GM12878 (cell line): Measurements from ENCODE around the gene RETN. TPM values are rescaled to one million over a fixed set of nuclear protein-coding genes. Genes with fewer than 3 reads are reported as not detected.

Experiments used
- BMI1 ChIP-seq: fragments of 450-650 bp; IDR thresholded peaks from 2 replicates; pipeline ENCODE4 v1.6.1; 2016; ENCODE audit warnings: mild to moderate bottlenecking, moderate library complexity, borderline replicate concordance
- EGR1 ChIP-seq, 2 experiments: IDR thresholded peaks; 1 replicate in 1 of 2; 2 replicates in 1 of 2; pipeline ENCODE4 v1.6.1; 2011 to 2012; ENCODE audit warnings: low read depth in 2 of 2, low read length in 2 of 2, borderline replicate concordance in 1 of 2, mild to moderate bottlenecking in 1 of 2, moderate library complexity in 1 of 2
- MTA2 ChIP-seq: fragments of 450-650 bp; IDR thresholded peaks from 2 replicates; pipeline ENCODE4 v1.6.1; 2016; ENCODE audit warnings: low read depth, mild to moderate bottlenecking, moderate library complexity
- RBBP5 ChIP-seq: fragments of 200-600 bp; sonication (generic); conservative IDR thresholded peaks from 2 replicates; pipeline ENCODE4 v1.6.1; 2016
- SIX5 ChIP-seq: IDR thresholded peaks from 2 replicates; pipeline ENCODE4 v1.6.1; 2011; ENCODE audit warnings: mild to moderate bottlenecking, low read depth, low read length, moderate library complexity; ENCODE audit not compliant: severe bottlenecking
- SP1 ChIP-seq: IDR thresholded peaks from one replicate; pipeline ENCODE4 v1.6.1; 2011; ENCODE audit warnings: low read depth, low read length
- WRNIP1 ChIP-seq: IDR thresholded peaks from 2 replicates; pipeline ENCODE4 v1.6.1; 2011; ENCODE audit warnings: low read depth, low read length, improper control_type of control experiment, borderline replicate concordance
- YY1 ChIP-seq: IDR thresholded peaks from 2 replicates; pipeline ENCODE4 v1.6.1; 2011; ENCODE audit warnings: low read depth, mild to moderate bottlenecking, low read length
- ZNF384 ChIP-seq: IDR thresholded peaks from 2 replicates; pipeline ENCODE4 v1.6.1; 2012; ENCODE audit warnings: low read depth, mild to moderate bottlenecking, low read length, improper control_type of control experiment, borderline replicate concordance
- polyA plus RNA-seq, 11 experiments: library from polyadenylated mRNA; depleted of rRNA in 4 of 11; unstranded in 6 of 11; stranded (reverse) in 5 of 11; fragments of >200 nt; fragmentation: Nextera tagmentation in 4 of 11; fragmentation: Illumina TruSeq in 1 of 11; extraction: Ambion mirVana in 4 of 11; extraction: Trizol in 1 of 11; gene quantifications; 1 replicate in 1 of 11; 2 replicates in 10 of 11; pipeline versions ENCODE4 v1.2.1 to v1.2.3, GENCODE V29; 2011 to 2016; ENCODE audit warnings: inconsistent platforms in 2 of 11, missing spikeins in 2 of 11, low read depth in 1 of 11
- total RNA-seq, 4 experiments: library from RNA; depleted of rRNA in 3 of 4; stranded (reverse); fragments of >200 nt in 3 of 4; fragmentation: Illumina TruSeq in 1 of 4; extraction: Trizol in 1 of 4; gene quantifications; 2 replicates each; pipeline versions ENCODE4 v1.2.1 to v1.2.3, GENCODE V29; 2013 to 2021
- TF ChIP-seq, protein P1 (sequence below): fragments of 450-650 bp; IDR thresholded peaks from 2 replicates; pipeline ENCODE4 v1.6.1; 2018; ENCODE audit warnings: mild to moderate bottlenecking, low read depth, moderate library complexity; ENCODE audit not compliant: partially characterized antibody
- TF ChIP-seq, protein P2 (sequence below): IDR thresholded peaks from 2 replicates; pipeline ENCODE4 v1.6.1; 2012; ENCODE audit warnings: improper control_type of control experiment, low read depth, low read length; ENCODE audit not compliant: insufficient replicate concordance
- TF ChIP-seq, protein P3 (sequence below): IDR thresholded peaks from 2 replicates; pipeline ENCODE4 v1.6.1; 2012; ENCODE audit warnings: low read depth, low read length, improper control_type of control experiment
- TF ChIP-seq, protein P4 (sequence below): fragments of 450-650 bp; IDR thresholded peaks from 2 replicates; pipeline ENCODE4 v1.6.1; 2016; ENCODE audit warnings: mild to moderate bottlenecking, moderate library complexity, borderline replicate concordance

RETN gene
- total and polyA plus RNA-seq, 10 of the 15 experiments (the other 5 are each of a cell fraction or from before 2014, with no cell fraction given): 0.26 TPM; not detected in 9

DNA sequence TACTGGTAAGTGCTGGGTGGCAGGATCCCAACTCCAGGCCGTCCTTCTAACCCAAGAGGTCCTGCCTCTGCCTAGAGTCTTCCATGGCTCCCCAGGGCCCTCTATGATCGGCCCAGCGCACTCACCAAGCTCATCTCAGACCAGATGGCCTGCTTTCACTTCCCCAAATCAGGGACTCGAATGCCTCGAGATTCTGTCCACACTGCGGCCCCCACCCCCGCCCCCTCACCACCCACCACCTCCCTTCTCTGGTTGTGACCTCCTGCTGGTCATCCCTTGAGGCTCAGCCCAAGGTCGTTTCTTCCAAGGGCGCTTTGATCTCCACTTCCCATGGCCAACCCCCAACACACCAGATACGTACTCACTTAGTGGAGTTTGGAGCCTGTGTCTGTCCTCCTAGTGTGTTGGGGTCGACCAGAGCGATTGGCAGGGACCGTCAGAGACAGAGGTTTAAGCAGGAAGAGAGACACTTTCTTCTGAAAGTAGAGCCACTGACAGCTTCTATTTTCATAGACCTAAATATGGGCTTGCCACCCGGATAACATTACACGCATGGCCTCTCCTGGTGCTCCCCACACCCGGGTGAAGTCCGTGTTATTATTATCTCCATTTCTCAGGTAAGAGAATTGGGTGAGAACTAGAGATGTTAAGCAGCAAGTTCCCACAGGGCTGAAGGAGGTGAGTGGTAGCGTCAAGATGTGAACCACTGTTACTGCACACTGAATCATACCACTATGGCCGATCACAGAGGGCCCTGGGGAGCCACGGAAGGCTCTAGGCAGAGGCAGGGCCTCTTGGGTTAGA is 33.0 kb downstream of the RETN start, which contains the start of gene FCER2 (continued):
- TF ChIP-seq, protein P1, sequence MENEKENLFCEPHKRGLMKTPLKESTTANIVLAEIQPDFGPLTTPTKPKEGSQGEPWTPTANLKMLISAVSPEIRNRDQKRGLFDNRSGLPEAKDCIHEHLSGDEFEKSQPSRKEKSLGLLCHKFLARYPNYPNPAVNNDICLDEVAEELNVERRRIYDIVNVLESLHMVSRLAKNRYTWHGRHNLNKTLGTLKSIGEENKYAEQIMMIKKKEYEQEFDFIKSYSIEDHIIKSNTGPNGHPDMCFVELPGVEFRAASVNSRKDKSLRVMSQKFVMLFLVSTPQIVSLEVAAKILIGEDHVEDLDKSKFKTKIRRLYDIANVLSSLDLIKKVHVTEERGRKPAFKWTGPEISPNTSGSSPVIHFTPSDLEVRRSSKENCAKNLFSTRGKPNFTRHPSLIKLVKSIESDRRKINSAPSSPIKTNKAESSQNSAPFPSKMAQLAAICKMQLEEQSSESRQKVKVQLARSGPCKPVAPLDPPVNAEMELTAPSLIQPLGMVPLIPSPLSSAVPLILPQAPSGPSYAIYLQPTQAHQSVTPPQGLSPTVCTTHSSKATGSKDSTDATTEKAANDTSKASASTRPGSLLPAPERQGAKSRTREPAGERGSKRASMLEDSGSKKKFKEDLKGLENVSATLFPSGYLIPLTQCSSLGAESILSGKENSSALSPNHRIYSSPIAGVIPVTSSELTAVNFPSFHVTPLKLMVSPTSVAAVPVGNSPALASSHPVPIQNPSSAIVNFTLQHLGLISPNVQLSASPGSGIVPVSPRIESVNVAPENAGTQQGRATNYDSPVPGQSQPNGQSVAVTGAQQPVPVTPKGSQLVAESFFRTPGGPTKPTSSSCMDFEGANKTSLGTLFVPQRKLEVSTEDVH: no peak
- TF ChIP-seq ZNF384 (no peak), RBBP5 (no peak), EGR1 (IDR thresholded peaks at IDR 0.05; ENCODE audit: borderline replicate concordance in 1 of 2, low read depth in 2 of 2, low read length in 2 of 2) (peak in 1 of 2 experiments; percentile 94; a peak in 2 of 3 replicates), SP1 (peak; percentile 8), BMI1 (no peak), SIX5 (no peak), YY1 (peak; percentile 93), MTA2 (peak; percentile 65), WRNIP1 (no peak)
- TF ChIP-seq, protein P2, sequence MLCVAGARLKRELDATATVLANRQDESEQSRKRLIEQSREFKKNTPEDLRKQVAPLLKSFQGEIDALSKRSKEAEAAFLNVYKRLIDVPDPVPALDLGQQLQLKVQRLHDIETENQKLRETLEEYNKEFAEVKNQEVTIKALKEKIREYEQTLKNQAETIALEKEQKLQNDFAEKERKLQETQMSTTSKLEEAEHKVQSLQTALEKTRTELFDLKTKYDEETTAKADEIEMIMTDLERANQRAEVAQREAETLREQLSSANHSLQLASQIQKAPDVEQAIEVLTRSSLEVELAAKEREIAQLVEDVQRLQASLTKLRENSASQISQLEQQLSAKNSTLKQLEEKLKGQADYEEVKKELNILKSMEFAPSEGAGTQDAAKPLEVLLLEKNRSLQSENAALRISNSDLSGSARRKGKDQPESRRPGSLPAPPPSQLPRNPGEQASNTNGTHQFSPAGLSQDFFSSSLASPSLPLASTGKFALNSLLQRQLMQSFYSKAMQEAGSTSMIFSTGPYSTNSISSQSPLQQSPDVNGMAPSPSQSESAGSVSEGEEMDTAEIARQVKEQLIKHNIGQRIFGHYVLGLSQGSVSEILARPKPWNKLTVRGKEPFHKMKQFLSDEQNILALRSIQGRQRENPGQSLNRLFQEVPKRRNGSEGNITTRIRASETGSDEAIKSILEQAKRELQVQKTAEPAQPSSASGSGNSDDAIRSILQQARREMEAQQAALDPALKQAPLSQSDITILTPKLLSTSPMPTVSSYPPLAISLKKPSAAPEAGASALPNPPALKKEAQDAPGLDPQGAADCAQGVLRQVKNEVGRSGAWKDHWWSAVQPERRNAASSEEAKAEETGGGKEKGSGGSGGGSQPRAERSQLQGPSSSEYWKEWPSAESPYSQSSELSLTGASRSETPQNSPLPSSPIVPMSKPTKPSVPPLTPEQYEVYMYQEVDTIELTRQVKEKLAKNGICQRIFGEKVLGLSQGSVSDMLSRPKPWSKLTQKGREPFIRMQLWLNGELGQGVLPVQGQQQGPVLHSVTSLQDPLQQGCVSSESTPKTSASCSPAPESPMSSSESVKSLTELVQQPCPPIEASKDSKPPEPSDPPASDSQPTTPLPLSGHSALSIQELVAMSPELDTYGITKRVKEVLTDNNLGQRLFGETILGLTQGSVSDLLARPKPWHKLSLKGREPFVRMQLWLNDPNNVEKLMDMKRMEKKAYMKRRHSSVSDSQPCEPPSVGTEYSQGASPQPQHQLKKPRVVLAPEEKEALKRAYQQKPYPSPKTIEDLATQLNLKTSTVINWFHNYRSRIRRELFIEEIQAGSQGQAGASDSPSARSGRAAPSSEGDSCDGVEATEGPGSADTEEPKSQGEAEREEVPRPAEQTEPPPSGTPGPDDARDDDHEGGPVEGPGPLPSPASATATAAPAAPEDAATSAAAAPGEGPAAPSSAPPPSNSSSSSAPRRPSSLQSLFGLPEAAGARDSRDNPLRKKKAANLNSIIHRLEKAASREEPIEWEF: peak; percentile 97
- TF ChIP-seq, protein P3, sequence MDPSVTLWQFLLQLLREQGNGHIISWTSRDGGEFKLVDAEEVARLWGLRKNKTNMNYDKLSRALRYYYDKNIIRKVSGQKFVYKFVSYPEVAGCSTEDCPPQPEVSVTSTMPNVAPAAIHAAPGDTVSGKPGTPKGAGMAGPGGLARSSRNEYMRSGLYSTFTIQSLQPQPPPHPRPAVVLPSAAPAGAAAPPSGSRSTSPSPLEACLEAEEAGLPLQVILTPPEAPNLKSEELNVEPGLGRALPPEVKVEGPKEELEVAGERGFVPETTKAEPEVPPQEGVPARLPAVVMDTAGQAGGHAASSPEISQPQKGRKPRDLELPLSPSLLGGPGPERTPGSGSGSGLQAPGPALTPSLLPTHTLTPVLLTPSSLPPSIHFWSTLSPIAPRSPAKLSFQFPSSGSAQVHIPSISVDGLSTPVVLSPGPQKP: peak; percentile 92
- TF ChIP-seq, protein P4, sequence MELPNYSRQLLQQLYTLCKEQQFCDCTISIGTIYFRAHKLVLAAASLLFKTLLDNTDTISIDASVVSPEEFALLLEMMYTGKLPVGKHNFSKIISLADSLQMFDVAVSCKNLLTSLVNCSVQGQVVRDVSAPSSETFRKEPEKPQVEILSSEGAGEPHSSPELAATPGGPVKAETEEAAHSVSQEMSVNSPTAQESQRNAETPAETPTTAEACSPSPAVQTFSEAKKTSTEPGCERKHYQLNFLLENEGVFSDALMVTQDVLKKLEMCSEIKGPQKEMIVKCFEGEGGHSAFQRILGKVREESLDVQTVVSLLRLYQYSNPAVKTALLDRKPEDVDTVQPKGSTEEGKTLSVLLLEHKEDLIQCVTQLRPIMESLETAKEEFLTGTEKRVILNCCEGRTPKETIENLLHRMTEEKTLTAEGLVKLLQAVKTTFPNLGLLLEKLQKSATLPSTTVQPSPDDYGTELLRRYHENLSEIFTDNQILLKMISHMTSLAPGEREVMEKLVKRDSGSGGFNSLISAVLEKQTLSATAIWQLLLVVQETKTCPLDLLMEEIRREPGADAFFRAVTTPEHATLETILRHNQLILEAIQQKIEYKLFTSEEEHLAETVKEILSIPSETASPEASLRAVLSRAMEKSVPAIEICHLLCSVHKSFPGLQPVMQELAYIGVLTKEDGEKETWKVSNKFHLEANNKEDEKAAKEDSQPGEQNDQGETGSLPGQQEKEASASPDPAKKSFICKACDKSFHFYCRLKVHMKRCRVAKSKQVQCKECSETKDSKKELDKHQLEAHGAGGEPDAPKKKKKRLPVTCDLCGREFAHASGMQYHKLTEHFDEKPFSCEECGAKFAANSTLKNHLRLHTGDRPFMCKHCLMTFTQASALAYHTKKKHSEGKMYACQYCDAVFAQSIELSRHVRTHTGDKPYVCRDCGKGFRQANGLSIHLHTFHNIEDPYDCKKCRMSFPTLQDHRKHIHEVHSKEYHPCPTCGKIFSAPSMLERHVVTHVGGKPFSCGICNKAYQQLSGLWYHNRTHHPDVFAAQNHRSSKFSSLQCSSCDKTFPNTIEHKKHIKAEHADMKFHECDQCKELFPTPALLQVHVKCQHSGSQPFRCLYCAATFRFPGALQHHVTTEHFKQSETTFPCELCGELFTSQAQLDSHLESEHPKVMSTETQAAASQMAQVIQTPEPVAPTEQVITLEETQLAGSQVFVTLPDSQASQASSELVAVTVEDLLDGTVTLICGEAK: no peak
